SK-N-SH (cell line): Measurements from ENCODE around the gene MTRF1. TPM values are rescaled to one million over a fixed set of nuclear protein-coding genes. Genes with fewer than 3 reads are reported as not detected.

Source experiments
- CTCF ChIA-PET: fragments of 300-600, 350-600 bp; formaldehyde crosslinking; extraction: SDS; loops from one replicate; lab custom pipeline; 2021; lab: Yijun Ruan, JAX
- POLR2A ChIA-PET: fragments of 350-600 bp; sonication (Branson Sonifier 250); formaldehyde crosslinking; extraction: SDS; loops from one replicate; lab custom pipeline; 2020; ENCODE audit warnings: antibody characterized with exemption, inconsistent platforms; lab: Yijun Ruan, JAX
- DNase-seq: peaks from one replicate; pipeline ENCODE4 v3.0.0; 2012
- H2AFZ ChIP-seq: fragments of 200-600 bp; sonication (generic); 2 replicates; pipeline ENCODE4 v1.8.1; 2016; ENCODE audit warnings: antibody characterized with exemption, mild to moderate bottlenecking, low read depth
- H3F3A ChIP-seq: fragments of 200-600 bp; sonication (generic); replicated peaks from 2 replicates; pipeline ENCODE3; 2016; ENCODE audit warnings: antibody characterized with exemption, mild to moderate bottlenecking; ENCODE audit not compliant: insufficient read depth
- H3K27ac ChIP-seq, 2 experiments: fragments of 200-500 bp in 1 of 2; fragments of 200-600 bp in 1 of 2; sonication (Bioruptor generic) in 1 of 2; sonication (generic), shearing (Covaris generic) in 1 of 2; 2 replicates each; pipeline versions ENCODE4 v1.5.1 to v1.6.1; 2014 to 2016; ENCODE audit warnings: low read depth in 2 of 2, inconsistent platforms in 1 of 2, low read length in 1 of 2, mild to moderate bottlenecking in 1 of 2, mixed read lengths in 1 of 2
- H3K27me3 ChIP-seq: fragments of 200-600 bp; sonication (generic), shearing (Covaris generic); 2 replicates; pipeline ENCODE4 v1.6.1; 2016; ENCODE audit warnings: mixed run types; ENCODE audit not compliant: insufficient read depth
- H3K36me3 ChIP-seq, 2 experiments: fragments of 200-500 bp in 1 of 2; fragments of 200-600 bp in 1 of 2; sonication (Bioruptor generic) in 1 of 2; sonication (generic) in 1 of 2; replicated peaks in 1 of 2; 2 replicates each; pipeline versions ENCODE3 to v1.5.1; 2014 to 2016; ENCODE audit warnings: low read length in 1 of 2, mild to moderate bottlenecking in 1 of 2; ENCODE audit not compliant: insufficient read depth in 2 of 2, control insufficient read depth in 1 of 2
- H3K4me1 ChIP-seq, 2 experiments: fragments of 200-500 bp in 1 of 2; fragments of 200-600 bp in 1 of 2; sonication (Bioruptor generic) in 1 of 2; sonication (generic), shearing (Covaris generic) in 1 of 2; 2 replicates each; pipeline versions ENCODE4 v1.5.1 to v1.6.1; 2014 to 2016; ENCODE audit warnings: low read depth in 1 of 2, low read length in 1 of 2, mixed run types in 1 of 2; ENCODE audit not compliant: insufficient read depth in 2 of 2, control insufficient read depth in 1 of 2
- H3K4me2 ChIP-seq: fragments of 200-600 bp; sonication (generic), shearing (Covaris generic); 2 replicates; pipeline ENCODE4 v1.6.1; 2017; ENCODE audit warnings: mixed run types
- H3K4me3 ChIP-seq, 2 experiments: fragments of 200-500 bp in 1 of 2; fragments of 200-600 bp in 1 of 2; sonication (Bioruptor generic) in 1 of 2; sonication (generic), shearing (Covaris generic) in 1 of 2; 2 replicates each; pipeline versions ENCODE4 v1.5.1 to v1.8.1; 2014 to 2016; ENCODE audit warnings: low read depth in 2 of 2, inconsistent platforms in 1 of 2, low read length in 1 of 2, mild to moderate bottlenecking in 1 of 2, mixed read lengths in 1 of 2, moderate library complexity in 1 of 2
- H3K79me2 ChIP-seq: fragments of 200-600 bp; sonication (generic); 2 replicates; pipeline ENCODE4 v1.8.1; 2017; ENCODE audit warnings: mild to moderate bottlenecking; ENCODE audit not compliant: insufficient read depth
- H3K9ac ChIP-seq: fragments of 200-600 bp; sonication (generic); 2 replicates; pipeline ENCODE4 v1.6.1; 2017; ENCODE audit warnings: mixed run types
- H3K9me2 ChIP-seq: fragments of 200-600 bp; sonication (generic); 2 replicates; pipeline ENCODE4 v1.6.1; 2017; ENCODE audit warnings: mixed run types
- H3K9me3 ChIP-seq: fragments of 200-600 bp; sonication (generic); 2 replicates; pipeline ENCODE4 v1.6.1; 2017; ENCODE audit warnings: mixed run types, mild to moderate bottlenecking, moderate library complexity
- H4K20me1 ChIP-seq: fragments of 200-600 bp; sonication (generic); 2 replicates; pipeline ENCODE4 v1.6.1; 2017; ENCODE audit warnings: mild to moderate bottlenecking, mixed run types; ENCODE audit not compliant: insufficient read depth
- CHD2 ChIP-seq: fragments of 150-350 bp; IDR thresholded peaks from 2 replicates; pipeline ENCODE4 v1.6.1; 2018; ENCODE audit warnings: low read length; ENCODE audit not compliant: partially characterized antibody
- ELF1 ChIP-seq: IDR thresholded peaks from 2 replicates; pipeline ENCODE4 v1.4.0; 2012
- EP300 ChIP-seq, 2 experiments: IDR thresholded peaks; 2 replicates each; pipeline versions ENCODE4 v1.4.0 to v1.6.1; 2012; ENCODE audit warnings: borderline replicate concordance in 1 of 2, low read depth in 1 of 2, low read length in 1 of 2
- EZH2phosphoT487 ChIP-seq: fragments of 200-600 bp; sonication (generic); IDR thresholded peaks from 2 replicates; pipeline ENCODE4 v1.6.1; 2017; ENCODE audit warnings: low read depth, mixed run types, mild to moderate bottlenecking, antibody characterized with exemption, moderate library complexity, borderline replicate concordance
- FOSL2 ChIP-seq: IDR thresholded peaks from 2 replicates; pipeline ENCODE4 v1.4.0; 2012; ENCODE audit warnings: low read depth, mild to moderate bottlenecking, moderate library complexity, borderline replicate concordance
- FOXM1 ChIP-seq: IDR thresholded peaks from 2 replicates; pipeline ENCODE4 v1.4.0; 2012; ENCODE audit warnings: low read depth, mild to moderate bottlenecking
- GATA2 ChIP-seq: sonication (generic); formaldehyde crosslinking; IDR thresholded peaks from 2 replicates; pipeline ENCODE4 v1.5.0; 2020; ENCODE audit warnings: mild to moderate bottlenecking, missing genetic modification reagents
- MEF2A ChIP-seq: IDR thresholded peaks from 2 replicates; pipeline ENCODE4 v1.4.0; 2012; ENCODE audit warnings: low read depth, borderline replicate concordance
- NFIC ChIP-seq: IDR thresholded peaks from 2 replicates; pipeline ENCODE4 v1.4.0; 2012; ENCODE audit warnings: borderline replicate concordance
- NRF1 ChIP-seq: IDR thresholded peaks from 2 replicates; pipeline ENCODE4 v1.6.1; 2012; ENCODE audit warnings: low read depth, mild to moderate bottlenecking, low read length
- SIN3A ChIP-seq: IDR thresholded peaks from 2 replicates; pipeline ENCODE4 v1.6.1; 2012; ENCODE audit warnings: low read depth, mild to moderate bottlenecking, low read length, moderate library complexity, borderline replicate concordance
- SMC3 ChIP-seq: IDR thresholded peaks from 2 replicates; pipeline ENCODE4 v1.6.1; 2012; ENCODE audit warnings: low read depth, low read length, improper control_type of control experiment
- TEAD4 ChIP-seq: IDR thresholded peaks from 2 replicates; pipeline ENCODE4 v1.4.0; 2012; ENCODE audit warnings: mild to moderate bottlenecking, borderline replicate concordance; ENCODE audit not compliant: insufficient read depth
- YY1 ChIP-seq: IDR thresholded peaks from 2 replicates; pipeline ENCODE4 v1.4.0; 2012; ENCODE audit warnings: low read depth, mild to moderate bottlenecking
- WGBS: methylation state at CpG from one replicate; pipeline ENCODE4 v1.1.6; 2017; ENCODE audit warnings: low lambda C conversion rate; 5-methylcytosine and 5-hydroxymethylcytosine counted together
- polyA plus RNA-seq, 3 experiments: library from polyadenylated mRNA; depleted of rRNA; stranded (reverse); fragments of >200 nt; gene quantifications; 2 replicates each; pipeline ENCODE4 v1.2.3, GENCODE V29; 2012
- TF ChIP-seq, protein P1 (sequence below): IDR thresholded peaks from 2 replicates; pipeline ENCODE4 v1.4.0; 2012; ENCODE audit warnings: low read depth
- TF ChIP-seq, protein P2 (sequence below): fragments of 200-600 bp; sonication (generic); IDR thresholded peaks from 2 replicates; pipeline ENCODE4 v1.6.1; 2017; ENCODE audit warnings: antibody characterized with exemption, mild to moderate bottlenecking, moderate library complexity

The MTRF1 gene
- polyA plus RNA-seq, 1 of the 3 experiments (the other 2 are of a cell fraction), result 9.2 TPM

- no peak for TF ChIP-seq FOXM1
- no peak for TF ChIP-seq MEF2A
Measured at GRCh38 chr13:41241626-41242025, 21.8 kb downstream of the MTRF1 start (continued).

- H3K36me3 ChIP-seq, result peaks cover 3 to 28% of the 10 kb centered on the region in 2 experiments
- H3F3A ChIP-seq, result no peaks in the 10 kb centered on the region
- no peak for DNase-seq
- WGBS, result 94% methylated on average over 1 of the region's 1 CpG
- peaks cover 0 to 3% of the 10 kb centered on the region in 2 experiments; a peak in 1 of 4 replicates for H3K4me1 ChIP-seq
- H4K20me1 ChIP-seq, result no peaks in the 10 kb centered on the region
- ChIA-PET CTCF (no interaction called here), POLR2A (no interaction called here)
- no peaks in the 10 kb centered on the region for H3K79me2 ChIP-seq
- no peak overlapping the region for H3K4me3 ChIP-seq
- no peaks in the 10 kb centered on the region for H3K9me3 ChIP-seq
- no peak overlapping the region for H3K27ac ChIP-seq
- no peaks in the 10 kb centered on the region for H3K27me3 ChIP-seq
- H3K4me2 ChIP-seq, result no peak overlapping the region
- H2AFZ ChIP-seq, result no peak overlapping the region
- no peak for TF ChIP-seq TEAD4
- no peak for TF ChIP-seq EZH2phosphoT487
- TF ChIP-seq SMC3, result no peak
- TF ChIP-seq CHD2, result no peak
- TF ChIP-seq GATA2, result no peak
- TF ChIP-seq, protein P1, sequence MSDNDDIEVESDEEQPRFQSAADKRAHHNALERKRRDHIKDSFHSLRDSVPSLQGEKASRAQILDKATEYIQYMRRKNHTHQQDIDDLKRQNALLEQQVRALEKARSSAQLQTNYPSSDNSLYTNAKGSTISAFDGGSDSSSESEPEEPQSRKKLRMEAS, result no peak
- TF ChIP-seq, protein P2, sequence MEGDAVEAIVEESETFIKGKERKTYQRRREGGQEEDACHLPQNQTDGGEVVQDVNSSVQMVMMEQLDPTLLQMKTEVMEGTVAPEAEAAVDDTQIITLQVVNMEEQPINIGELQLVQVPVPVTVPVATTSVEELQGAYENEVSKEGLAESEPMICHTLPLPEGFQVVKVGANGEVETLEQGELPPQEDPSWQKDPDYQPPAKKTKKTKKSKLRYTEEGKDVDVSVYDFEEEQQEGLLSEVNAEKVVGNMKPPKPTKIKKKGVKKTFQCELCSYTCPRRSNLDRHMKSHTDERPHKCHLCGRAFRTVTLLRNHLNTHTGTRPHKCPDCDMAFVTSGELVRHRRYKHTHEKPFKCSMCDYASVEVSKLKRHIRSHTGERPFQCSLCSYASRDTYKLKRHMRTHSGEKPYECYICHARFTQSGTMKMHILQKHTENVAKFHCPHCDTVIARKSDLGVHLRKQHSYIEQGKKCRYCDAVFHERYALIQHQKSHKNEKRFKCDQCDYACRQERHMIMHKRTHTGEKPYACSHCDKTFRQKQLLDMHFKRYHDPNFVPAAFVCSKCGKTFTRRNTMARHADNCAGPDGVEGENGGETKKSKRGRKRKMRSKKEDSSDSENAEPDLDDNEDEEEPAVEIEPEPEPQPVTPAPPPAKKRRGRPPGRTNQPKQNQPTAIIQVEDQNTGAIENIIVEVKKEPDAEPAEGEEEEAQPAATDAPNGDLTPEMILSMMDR, result no peak
- TF ChIP-seq SIN3A, result no peak
- no peak for TF ChIP-seq NRF1
- TF ChIP-seq EP300 (IDR thresholded peaks at IDR 0.05; ENCODE audit: borderline replicate concordance in 1 of 2, low read depth in 1 of 2, low read length in 1 of 2), result no peak
- TF ChIP-seq FOXM1, result no peak
- TF ChIP-seq NFIC, result no peak
- no peak for TF ChIP-seq YY1
- TF ChIP-seq FOSL2, result no peak
- no peak for TF ChIP-seq ELF1
- no peaks in the 10 kb centered on the region for H3K9me2 ChIP-seq
- H3K9ac ChIP-seq, result no peak overlapping the region
Measured at GRCh38 chr13:41236369-41236768, 27.0 kb downstream of the MTRF1 start.
